H9 (cell line): ENCODE measurements around the gene UBE2J1. TPM values are rescaled to one million over a fixed set of nuclear protein-coding genes. Genes with fewer than 3 reads are reported as not detected.

Experiments
- DNase-seq: peaks from one replicate; pipeline ENCODE4 v3.0.0-alpha.2; 2017
- H2AFZ ChIP-seq: one replicate; pipeline ENCODE4 v1.6.1; 2013; ENCODE audit warnings: mild to moderate bottlenecking, low read length, control low read depth, moderate library complexity
- H2AK5ac ChIP-seq: 2 replicates; pipeline ENCODE4 v1.6.1; 2013; ENCODE audit warnings: low read length, control low read depth, mixed read lengths; ENCODE audit not compliant: insufficient read length
- H2BK120ac ChIP-seq: one replicate; pipeline ENCODE4 v1.6.1; 2013; ENCODE audit warnings: low read depth, mild to moderate bottlenecking, low read length, control low read depth, inconsistent platforms; ENCODE audit not compliant: poor library complexity, severe bottlenecking
- H2BK12ac ChIP-seq: 2 replicates; pipeline ENCODE4 v1.6.1; 2013; ENCODE audit warnings: low read length, control low read depth, mixed read lengths, low read depth; ENCODE audit not compliant: insufficient read length
- H2BK15ac ChIP-seq: 2 replicates; pipeline ENCODE4 v1.6.1; 2013; ENCODE audit warnings: low read depth, low read length, control low read depth
- H2BK20ac ChIP-seq: one replicate; pipeline ENCODE4 v1.6.1; 2013; ENCODE audit warnings: low read depth, mild to moderate bottlenecking, low read length, control low read depth, inconsistent platforms; ENCODE audit not compliant: poor library complexity, severe bottlenecking
- H2BK5ac ChIP-seq: 2 replicates; pipeline ENCODE4 v1.6.1; 2013; ENCODE audit warnings: low read length, control low read depth, mixed read lengths; ENCODE audit not compliant: insufficient read length
- H3K14ac ChIP-seq: 2 replicates; pipeline ENCODE4 v1.6.1; 2013; ENCODE audit warnings: low read length, control low read depth; ENCODE audit not compliant: insufficient read depth
- H3K18ac ChIP-seq: 2 replicates; pipeline ENCODE4 v1.6.1; 2013; ENCODE audit warnings: low read depth, mild to moderate bottlenecking, mixed read lengths, low read length, control low read depth; ENCODE audit not compliant: insufficient read length
- H3K23ac ChIP-seq: 2 replicates; pipeline ENCODE4 v1.6.1; 2013; ENCODE audit warnings: low read length, control low read depth, mixed read lengths, low read depth; ENCODE audit not compliant: insufficient read length
- H3K23me2 ChIP-seq: 2 replicates; pipeline ENCODE4 v1.6.1; 2013; ENCODE audit warnings: low read depth, mild to moderate bottlenecking, mixed read lengths, low read length, control low read depth; ENCODE audit not compliant: insufficient read length, poor library complexity, severe bottlenecking
- H3K27ac ChIP-seq: 2 replicates; pipeline ENCODE4 v1.5.1; 2013; ENCODE audit warnings: low read length, control low read depth, mixed read lengths, low read depth; ENCODE audit not compliant: insufficient read length
- H3K27me3 ChIP-seq: 2 replicates; pipeline ENCODE4 v1.6.1; 2013; ENCODE audit warnings: low read length, control low read depth, inconsistent platforms; ENCODE audit not compliant: insufficient read depth
- H3K4ac ChIP-seq: 2 replicates; pipeline ENCODE4 v1.6.1; 2013; ENCODE audit warnings: low read depth, mild to moderate bottlenecking, control low read depth, inconsistent platforms, low read length, moderate library complexity
- H3K4me1 ChIP-seq: 2 replicates; pipeline ENCODE4 v1.6.1; 2013; ENCODE audit warnings: low read length, control low read depth, inconsistent platforms; ENCODE audit not compliant: insufficient read depth
- H3K4me2 ChIP-seq: 2 replicates; pipeline ENCODE4 v1.6.1; 2013; ENCODE audit warnings: low read length, control low read depth, mixed read lengths; ENCODE audit not compliant: insufficient read length, insufficient read depth
- H3K56ac ChIP-seq: 2 replicates; pipeline ENCODE4 v1.6.1; 2013; ENCODE audit warnings: low read depth, mild to moderate bottlenecking, mixed read lengths, low read length, control low read depth; ENCODE audit not compliant: insufficient read length
- H3K79me1 ChIP-seq: 2 replicates; pipeline ENCODE4 v1.6.1; 2013; ENCODE audit warnings: low read depth, mild to moderate bottlenecking, moderate library complexity, low read length, control low read depth, inconsistent platforms; ENCODE audit not compliant: insufficient read depth, poor library complexity, severe bottlenecking
- H3K79me2 ChIP-seq: 2 replicates; pipeline ENCODE4 v1.6.1; 2013; ENCODE audit warnings: low read length, control low read depth, inconsistent platforms; ENCODE audit not compliant: insufficient read depth
- H3K9ac ChIP-seq: 2 replicates; pipeline ENCODE4 v1.6.1; 2013; ENCODE audit warnings: low read length, control low read depth, mixed read lengths; ENCODE audit not compliant: insufficient read length; ENCODE audit errors: extremely low read depth
- H3K9me3 ChIP-seq: one replicate; pipeline ENCODE4 v1.6.1; 2013; ENCODE audit warnings: low read depth, low read length, inconsistent platforms; ENCODE audit not compliant: control insufficient read depth
- H3T11ph ChIP-seq: one replicate; pipeline ENCODE4 v1.6.1; 2013; ENCODE audit warnings: mild to moderate bottlenecking, low read length, control low read depth, inconsistent platforms
- H4K20me1 ChIP-seq: one replicate; pipeline ENCODE4 v1.6.1; 2013; ENCODE audit not compliant: control insufficient read depth, insufficient read length, insufficient read depth
- H4K5ac ChIP-seq: 2 replicates; pipeline ENCODE4 v1.6.1; 2013; ENCODE audit warnings: low read depth, mild to moderate bottlenecking, mixed read lengths, low read length, control low read depth; ENCODE audit not compliant: insufficient read length
- H4K8ac ChIP-seq: replicated peaks from 2 replicates; pipeline ENCODE4 v1.6.1; 2013; ENCODE audit warnings: low read length, control low read depth, mixed read lengths, low read depth; ENCODE audit not compliant: insufficient read length
- H4K91ac ChIP-seq: 2 replicates; pipeline ENCODE4 v1.6.1; 2013; ENCODE audit warnings: low read depth, mild to moderate bottlenecking, moderate library complexity, mixed read lengths, low read length, control low read depth; ENCODE audit not compliant: insufficient read length
- H3K27ac Mint-ChIP-seq, 3 experiments: 2 replicates in 2 of 3; 3 replicates in 1 of 3; pipeline ENCODE4 v1.8.0; 2020 to 2021; ENCODE audit warnings: mixed read lengths in 3 of 3, mild to moderate bottlenecking in 1 of 3, moderate library complexity in 1 of 3
- H3K27me3 Mint-ChIP-seq: 2 replicates; pipeline ENCODE4 v1.8.0; 2021; ENCODE audit warnings: low read depth, mild to moderate bottlenecking, moderate library complexity, mixed read lengths
- H3K36me3 Mint-ChIP-seq, 3 experiments: 2 replicates in 2 of 3; 3 replicates in 1 of 3; pipeline ENCODE4 v1.8.0; 2020 to 2021; ENCODE audit warnings: low read depth in 3 of 3, mixed read lengths in 3 of 3; ENCODE audit not compliant: insufficient read depth in 1 of 3
- H3K4me1 Mint-ChIP-seq, 2 experiments: 2 replicates each; pipeline ENCODE4 v1.8.0; 2020; ENCODE audit warnings: mixed read lengths in 2 of 2
- H3K4me3 Mint-ChIP-seq, 2 experiments: 2 replicates in 1 of 2; 3 replicates in 1 of 2; pipeline ENCODE4 v1.8.0; 2020 to 2021; ENCODE audit warnings: mild to moderate bottlenecking in 2 of 2, mixed read lengths in 2 of 2, moderate library complexity in 1 of 2
- H3K9me3 Mint-ChIP-seq, 2 experiments: 2 replicates in 1 of 2; 3 replicates in 1 of 2; pipeline ENCODE4 v1.8.0; 2020; ENCODE audit warnings: mild to moderate bottlenecking in 2 of 2, mixed read lengths in 2 of 2, moderate library complexity in 1 of 2
- WGBS: extraction: QIAGEN DNeasy Blood & Tissue Kit; methylation state at CpG from one replicate; pipeline ENCODE4 v1.1.7; 2013; ENCODE audit warnings: missing lambda C conversion rate, low lambda C conversion rate, mixed read lengths; ENCODE audit not compliant: insufficient read length; ENCODE audit errors: extremely low coverage; 5-methylcytosine and 5-hydroxymethylcytosine counted together
- total RNA-seq: library from RNA; stranded (reverse); gene quantifications from 2 replicates; pipeline ENCODE4 v1.2.1, GENCODE V29; 2021
- TF ChIP-seq, protein P1 (sequence below): fragments of 200-600 bp; sonication (generic); conservative IDR thresholded peaks from 3 replicates; pipeline ENCODE4 v1.8.0; 2021; ENCODE audit warnings: antibody characterized with exemption, mild to moderate bottlenecking

UBE2J1 gene
- total RNA-seq, 1 experiment from 2014 or later, result 13.1 TPM

GRCh38 chr6:89324304-89324703, 28.2 kb downstream of the UBE2J1 start:
- no peak overlapping the region for H2AK5ac ChIP-seq
- Mint-ChIP-seq H3K4me3 (no peak overlapping the region), H3K36me3 (peaks cover 9 to 23% (median 16%) of the 10 kb centered on the region in 3 experiments), H3K9me3 (peaks cover 20 to 26% of the 10 kb centered on the region in 2 experiments), H3K27ac (no peak overlapping the region), H3K4me1 (peaks cover 0 to 16% of the 10 kb centered on the region in 2 experiments; a peak in 2 of 4 replicates), H3K27me3 (no peaks in the 10 kb centered on the region)
- no peaks in the 10 kb centered on the region for H4K20me1 ChIP-seq
- no peaks in the 10 kb centered on the region for H3K4me1 ChIP-seq
- DNase-seq, result no peak
- no peak overlapping the region for H3K4me2 ChIP-seq
- no peak overlapping the region for H3K9ac ChIP-seq
- H3K14ac ChIP-seq, result no peak overlapping the region
- H4K91ac ChIP-seq, result no peak overlapping the region
- H3T11ph ChIP-seq, result no peak overlapping the region
- no peak overlapping the region for H2BK12ac ChIP-seq
- no peaks in the 10 kb centered on the region for H3K79me1 ChIP-seq
- no peak overlapping the region for H3K27ac ChIP-seq
- no peaks in the 10 kb centered on the region for H3K79me2 ChIP-seq
- no CpG with 5 or more reads among the region's 3 CpGs for whole genome bisulfite sequencing
- peaks cover 9% of the 10 kb centered on the region for H3K9me3 ChIP-seq
- no peak overlapping the region for H2BK20ac ChIP-seq
- no peaks in the 10 kb centered on the region for H3K27me3 ChIP-seq
- no peak overlapping the region for H2AFZ ChIP-seq
- TF ChIP-seq, protein P1, sequence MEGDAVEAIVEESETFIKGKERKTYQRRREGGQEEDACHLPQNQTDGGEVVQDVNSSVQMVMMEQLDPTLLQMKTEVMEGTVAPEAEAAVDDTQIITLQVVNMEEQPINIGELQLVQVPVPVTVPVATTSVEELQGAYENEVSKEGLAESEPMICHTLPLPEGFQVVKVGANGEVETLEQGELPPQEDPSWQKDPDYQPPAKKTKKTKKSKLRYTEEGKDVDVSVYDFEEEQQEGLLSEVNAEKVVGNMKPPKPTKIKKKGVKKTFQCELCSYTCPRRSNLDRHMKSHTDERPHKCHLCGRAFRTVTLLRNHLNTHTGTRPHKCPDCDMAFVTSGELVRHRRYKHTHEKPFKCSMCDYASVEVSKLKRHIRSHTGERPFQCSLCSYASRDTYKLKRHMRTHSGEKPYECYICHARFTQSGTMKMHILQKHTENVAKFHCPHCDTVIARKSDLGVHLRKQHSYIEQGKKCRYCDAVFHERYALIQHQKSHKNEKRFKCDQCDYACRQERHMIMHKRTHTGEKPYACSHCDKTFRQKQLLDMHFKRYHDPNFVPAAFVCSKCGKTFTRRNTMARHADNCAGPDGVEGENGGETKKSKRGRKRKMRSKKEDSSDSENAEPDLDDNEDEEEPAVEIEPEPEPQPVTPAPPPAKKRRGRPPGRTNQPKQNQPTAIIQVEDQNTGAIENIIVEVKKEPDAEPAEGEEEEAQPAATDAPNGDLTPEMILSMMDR, result no peak
- no peaks in the 10 kb centered on the region for H3K23me2 ChIP-seq
- no peak overlapping the region for H3K18ac ChIP-seq
- H2BK15ac ChIP-seq, result no peak overlapping the region
- H2BK5ac ChIP-seq, result no peak overlapping the region
- no peak overlapping the region for H2BK120ac ChIP-seq
- no peak overlapping the region for H3K56ac ChIP-seq
- no peak overlapping the region for H3K23ac ChIP-seq
- H4K8ac ChIP-seq, result no peak overlapping the region
- no peak overlapping the region for H3K4ac ChIP-seq
- no peak overlapping the region for H4K5ac ChIP-seq
